GM23338 (cell line): ENCODE measurements around the gene HMOX2. TPM values are rescaled to one million over a fixed set of nuclear protein-coding genes. Genes with fewer than 3 reads are reported as not detected.

Experiments used
- ATAC-seq: fragments of 200-7000 bp; cut with Tn5 transposase; 3 replicates; pipeline ENCODE4 v1.9.1; 2020
- DNase-seq: peaks from one replicate; pipeline ENCODE4 v3.0.0-alpha.2; 2015; ENCODE audit warnings: low spot score
- H2AFZ ChIP-seq: fragments of 200-600 bp; sonication (generic); 2 replicates; pipeline ENCODE4 v1.8.0; 2016; ENCODE audit warnings: antibody characterized with exemption, mild to moderate bottlenecking, moderate library complexity
- H3F3A ChIP-seq: fragments of 200-600 bp; sonication (generic); replicated peaks from 2 replicates; pipeline ENCODE4 v1.8.0; 2017; ENCODE audit warnings: antibody characterized with exemption, mixed run types, low read depth
- H3K27ac ChIP-seq: fragments of 200-600 bp; sonication (generic); 2 replicates; pipeline ENCODE4 v1.6.1; 2016; ENCODE audit warnings: low read depth
- H3K27me3 ChIP-seq: fragments of 200-600 bp; sonication (generic); 2 replicates; pipeline ENCODE4 v1.8.0; 2016; ENCODE audit warnings: mild to moderate bottlenecking, mixed run types, moderate library complexity; ENCODE audit not compliant: insufficient read depth
- H3K36me3 ChIP-seq: fragments of 200-600 bp; sonication (generic); 2 replicates; pipeline ENCODE4 v1.8.0; 2016; ENCODE audit warnings: mild to moderate bottlenecking; ENCODE audit not compliant: insufficient read depth
- H3K4me1 ChIP-seq: fragments of 200-600 bp; sonication (generic); 2 replicates; pipeline ENCODE4 v1.8.0; 2016; ENCODE audit warnings: mild to moderate bottlenecking, moderate library complexity; ENCODE audit not compliant: insufficient read depth
- H3K4me2 ChIP-seq: fragments of 200-600 bp; sonication (generic); 2 replicates; pipeline ENCODE4 v1.7.1; 2017; ENCODE audit warnings: mixed run types
- H3K4me3 ChIP-seq: fragments of 200-600 bp; sonication (generic); 2 replicates; pipeline ENCODE4 v1.6.1; 2016; ENCODE audit warnings: mixed run types
- H3K79me2 ChIP-seq: fragments of 200-600 bp; sonication (generic); replicated peaks from 2 replicates; pipeline ENCODE4 v1.8.0; 2017; ENCODE audit warnings: mild to moderate bottlenecking; ENCODE audit not compliant: insufficient read depth
- H3K9me2 ChIP-seq: fragments of 200-600 bp; sonication (generic); 2 replicates; pipeline ENCODE4 v1.8.0; 2017; ENCODE audit not compliant: insufficient read depth
- H4K20me1 ChIP-seq: fragments of 200-600 bp; sonication (generic); replicated peaks from 2 replicates; pipeline ENCODE4 v1.8.0; 2017; ENCODE audit warnings: mild to moderate bottlenecking; ENCODE audit not compliant: insufficient read depth
- H3K27ac Mint-ChIP-seq: 2 replicates; pipeline ENCODE4 v1.8.0; 2020; ENCODE audit warnings: inconsistent platforms, mild to moderate bottlenecking, moderate library complexity, mixed read lengths
- H3K27me3 Mint-ChIP-seq: 3 replicates; pipeline ENCODE4 v1.8.0; 2022; ENCODE audit warnings: low read depth, mild to moderate bottlenecking, moderate library complexity, mixed read lengths, inconsistent platforms; ENCODE audit not compliant: insufficient read depth, poor library complexity
- H3K36me3 Mint-ChIP-seq: 3 replicates; pipeline ENCODE4 v1.8.0; 2021; ENCODE audit warnings: low read depth, mild to moderate bottlenecking, inconsistent platforms, moderate library complexity, mixed read lengths
- H3K4me1 Mint-ChIP-seq: 3 replicates; pipeline ENCODE4 v1.8.0; 2020; ENCODE audit warnings: mild to moderate bottlenecking, inconsistent platforms, mixed read lengths
- H3K4me3 Mint-ChIP-seq: 3 replicates; pipeline ENCODE4 v1.8.0; 2021; ENCODE audit warnings: moderate library complexity, mild to moderate bottlenecking, inconsistent platforms, mixed read lengths
- H3K9me3 Mint-ChIP-seq: 3 replicates; pipeline ENCODE4 v1.8.0; 2020; ENCODE audit warnings: moderate library complexity, mild to moderate bottlenecking, inconsistent platforms, mixed read lengths
- CREB1 ChIP-seq: fragments of 250-450 bp; sonication (Bioruptor Pico); IDR thresholded peaks from 2 replicates; pipeline ENCODE4 v1.5.0; 2020; ENCODE audit warnings: low read depth, mild to moderate bottlenecking, moderate library complexity
- CTCF ChIP-seq, 2 experiments: fragments of 200-600 bp in 1 of 2; sonication (generic) in 1 of 2; conservative IDR thresholded peaks; 2 replicates each; pipeline versions ENCODE4 v1.5.1 to v1.6.1; 2016 to 2017; ENCODE audit warnings: antibody characterized with exemption in 2 of 2, low read depth in 2 of 2, mild to moderate bottlenecking in 2 of 2, moderate library complexity in 1 of 2
- ETS1 ChIP-seq: IDR thresholded peaks from 2 replicates; pipeline ENCODE4 v1.6.1; 2016; ENCODE audit warnings: antibody characterized with exemption
- EZH2 ChIP-seq: fragments of 200-600 bp; sonication (generic); IDR thresholded peaks from one replicate; pipeline ENCODE4 v1.8.0; 2017; ENCODE audit warnings: antibody characterized with exemption, mild to moderate bottlenecking, low read depth; ENCODE audit not compliant: unreplicated experiment
- EZH2phosphoT487 ChIP-seq: fragments of 200-600 bp; sonication (generic); IDR thresholded peaks from one replicate; pipeline ENCODE4 v1.8.1; 2018; ENCODE audit warnings: antibody characterized with exemption; ENCODE audit not compliant: unreplicated experiment
- JUNB ChIP-seq: IDR thresholded peaks from one replicate; pipeline ENCODE4 v1.6.1; 2016; ENCODE audit warnings: antibody characterized with exemption; ENCODE audit not compliant: unreplicated experiment
- NANOG ChIP-seq: IDR thresholded peaks from 2 replicates; pipeline ENCODE4 v1.6.1; 2016; ENCODE audit warnings: antibody characterized with exemption, borderline replicate concordance
- POLR2AphosphoS5 ChIP-seq: IDR thresholded peaks from 2 replicates; pipeline ENCODE4 v1.6.1; 2016; ENCODE audit warnings: antibody characterized with exemption, low read depth
- REST ChIP-seq: IDR thresholded peaks from one replicate; pipeline ENCODE4 v1.6.1; 2018; ENCODE audit warnings: antibody characterized with exemption; ENCODE audit not compliant: unreplicated experiment
- STAT1 ChIP-seq: IDR thresholded peaks from one replicate; pipeline ENCODE4 v1.6.1; 2016; ENCODE audit warnings: antibody characterized with exemption; ENCODE audit not compliant: unreplicated experiment
- ZNF114 ChIP-seq: fragments of 250-450 bp; sonication (Bioruptor Pico); IDR thresholded peaks from 2 replicates; pipeline ENCODE4 v1.5.0; 2020; ENCODE audit warnings: mild to moderate bottlenecking, moderate library complexity
- ZNF331 ChIP-seq: fragments of 250-450 bp; sonication (Bioruptor Pico); IDR thresholded peaks from 2 replicates; pipeline ENCODE4 v1.5.0; 2020; ENCODE audit warnings: low read depth, mild to moderate bottlenecking, moderate library complexity
- polyA plus RNA-seq: library from polyadenylated mRNA; unstranded; fragments of >200 nt; fragmentation: Nextera tagmentation; extraction: Ambion mirVana; gene quantifications from 2 replicates; pipeline ENCODE4 v1.2.1, GENCODE V29; 2016
- total RNA-seq: library from RNA; depleted of rRNA; stranded (reverse); fragments of >200 nt; shearing (Covaris generic); gene quantifications from 2 replicates; pipeline ENCODE4 v1.2.3, GENCODE V29; 2014

Gene HMOX2
- total and polyA plus RNA-seq, 2 experiments from 2014 or later = 33.0 to 38.1 TPM

- Mint-ChIP-seq H3K9me3 (no peaks in the 10 kb centered on the region), H3K27ac (no peak overlapping the region; the same call in 1 of the 2 replicates), H3K4me1 (peaks cover 34% of the 10 kb centered on the region), H3K27me3 (peaks cover 8% of the 10 kb centered on the region), H3K4me3 (no peak overlapping the region), H3K36me3 (peaks cover 20% of the 10 kb centered on the region)
- no peak for TF ChIP-seq ZNF114 (CRISPR knock-in tag)
- no peak for TF ChIP-seq CREB1 (CRISPR knock-in tag)
- no peak for TF ChIP-seq ETS1
- no peak for TF ChIP-seq JUNB
- no peak for TF ChIP-seq EZH2phosphoT487
- no peak for TF ChIP-seq NANOG
- Histone ChIP-seq H3K4me1 (peaks cover 16% of the 10 kb centered on the region), H3K36me3 (no peaks in the 10 kb centered on the region), H3K79me2 (peaks cover 23% of the 10 kb centered on the region), H3K4me3 (no peak overlapping the region), H3K27me3 (no peaks in the 10 kb centered on the region), H3K27ac (0 out of 2 replicates have a peak overlapping the region, but pooled peaks have one; percentile 32), H3K4me2 (no peak overlapping the region), H2AFZ (no peak overlapping the region), H3F3A (0 out of 2 replicates have a peak, but pooled peaks cover 7% of the 10 kb centered on the region), H3K9me2 (no peaks in the 10 kb centered on the region), H4K20me1 (peaks cover 26% of the 10 kb centered on the region)
- no peak for ATAC-seq
- DNase-seq = no peak
These were observed 38.4 kb downstream of the HMOX2 start for GRCh38 chr16:4514606-4515005.

- H2AFZ ChIP-seq = no peak overlapping the region
- no peaks in the 10 kb centered on the region for H3K27me3 ChIP-seq
- H3K27me3 Mint-ChIP-seq = peaks cover 5% of the 10 kb centered on the region
- peaks cover 26% of the 10 kb centered on the region for H4K20me1 ChIP-seq
- H3K27ac ChIP-seq = peak overlapping the region; percentile 32; the same call in 1 of the 2 replicates
- H3K79me2 ChIP-seq = peaks cover 33% of the 10 kb centered on the region
- no peaks in the 10 kb centered on the region for H3K36me3 ChIP-seq
- H3K4me1 Mint-ChIP-seq = peaks cover 39% of the 10 kb centered on the region
- H3F3A ChIP-seq = 0 out of 2 replicates have a peak, but pooled peaks cover 6% of the 10 kb centered on the region
- H3K27ac Mint-ChIP-seq = 0 out of 2 replicates have a peak overlapping the region, but pooled peaks have one; percentile 47
- H3K4me2 ChIP-seq = no peak overlapping the region
- ATAC-seq (no peak), DNase-seq (no peak)
- H3K4me1 ChIP-seq = peaks cover 16% of the 10 kb centered on the region
- H3K4me3 ChIP-seq = no peak overlapping the region
- no peaks in the 10 kb centered on the region for H3K9me3 Mint-ChIP-seq
- no peak overlapping the region for H3K4me3 Mint-ChIP-seq
- no peaks in the 10 kb centered on the region for H3K9me2 ChIP-seq
- peaks cover 14% of the 10 kb centered on the region for H3K36me3 Mint-ChIP-seq
- TF ChIP-seq NANOG (no peak), ZNF114 (CRISPR knock-in tag) (no peak), POLR2AphosphoS5 (no peak), CREB1 (CRISPR knock-in tag) (no peak), ZNF331 (no peak), ETS1 (no peak), JUNB (no peak), EZH2phosphoT487 (no peak), EZH2 (no peak), CTCF (conservative IDR thresholded peaks at IDR 0.05; ENCODE audit: low read depth in 2 of 2) (no peak), REST (no peak), STAT1 (no peak)
These were observed 39.5 kb downstream of the HMOX2 start for GRCh38 chr16:4515611-4516233.
